NCI-H510A (cell line): ENCODE measurements around the gene ZNF839.

Experiments used
- DNase-seq: peaks from one replicate; lab custom pipeline; 2025; lab: John Stamatoyannopoulos, UW

The ZNF839 gene

DNA sequence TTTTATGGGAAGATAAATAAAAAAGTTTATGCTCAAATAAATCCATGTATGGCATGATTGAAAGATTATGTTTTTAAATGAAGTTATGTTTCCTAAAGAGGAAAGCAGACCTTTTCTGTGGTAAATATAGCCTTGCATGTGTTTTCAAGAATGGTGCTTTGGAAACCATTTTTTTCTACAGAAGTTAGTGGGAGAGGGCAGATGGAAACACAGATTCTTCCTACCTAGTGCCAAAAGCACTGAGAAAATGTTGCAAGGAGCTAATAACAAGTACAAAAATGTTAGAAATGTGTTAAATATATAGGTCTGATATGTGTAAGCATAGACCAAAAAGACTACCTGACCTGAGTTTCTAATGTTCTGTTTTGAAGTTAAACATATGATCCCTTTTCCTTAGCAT lies 67.5 kb downstream of the ZNF839 start:
- no peak for DNase-seq

DNA sequence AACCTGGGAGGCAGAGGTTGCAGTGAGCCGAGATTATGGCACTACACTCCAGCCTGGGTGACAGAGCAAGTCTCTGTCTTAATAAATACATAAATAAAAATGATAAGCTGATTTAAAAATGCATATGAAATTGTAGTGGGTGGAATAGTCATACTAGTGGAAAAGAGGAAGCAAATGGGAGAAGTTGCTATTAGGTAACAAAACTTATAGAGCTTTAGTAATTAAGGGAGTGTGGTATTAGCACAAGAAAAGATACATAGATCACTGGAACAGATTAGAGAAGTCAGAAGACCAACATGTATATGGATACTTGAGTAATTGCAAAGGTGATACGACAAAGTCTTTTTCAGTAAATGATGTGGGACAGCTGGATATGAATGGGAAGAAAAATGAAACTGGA lies 69.7 kb downstream of the ZNF839 start:
- DNase-seq, result no peak

DNA sequence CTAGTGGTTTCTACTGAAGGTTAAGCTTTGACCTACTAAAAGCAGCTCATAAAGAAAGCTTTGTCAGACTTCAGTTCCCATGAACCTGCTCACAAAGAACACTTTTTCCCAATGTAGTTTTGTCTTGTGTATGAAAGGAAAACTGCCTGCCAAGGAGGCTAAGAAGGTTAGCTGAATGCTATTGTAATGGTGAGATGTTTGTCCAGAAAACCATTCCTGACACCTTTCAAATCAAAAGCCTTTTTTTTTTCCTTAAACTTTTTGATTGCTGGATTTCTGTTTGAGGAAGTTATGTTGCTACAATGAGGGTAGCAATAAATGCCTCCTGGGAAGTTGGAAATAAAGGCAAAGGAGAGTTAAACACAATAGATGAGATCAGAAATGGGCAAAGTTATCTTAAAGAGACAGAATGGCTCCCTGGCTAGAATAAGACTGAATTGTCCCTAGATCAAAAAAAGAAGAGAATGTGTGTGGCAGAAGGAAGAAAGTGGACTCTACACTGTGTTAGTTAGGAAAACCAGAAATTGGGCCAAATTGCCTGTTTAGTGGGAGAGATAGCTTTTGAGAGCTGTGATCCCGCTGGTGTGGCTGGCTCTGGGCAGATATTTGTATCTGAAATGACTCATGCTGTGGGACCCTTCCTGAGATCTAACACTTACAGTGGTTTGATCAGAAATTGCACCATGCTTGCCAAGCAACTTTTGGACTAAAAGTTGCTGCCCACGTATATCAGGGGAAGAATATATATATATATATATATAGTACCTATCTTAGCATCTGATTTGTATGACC lies 70.7 kb downstream of the ZNF839 start:
- DNase-seq, result no peak
